Measurements from ENCODE around the gene VOPP1. TPM values are rescaled to one million over a fixed set of nuclear protein-coding genes. Genes with fewer than 3 reads are reported as not detected.

The VOPP1 gene
- total and polyA plus RNA-seq, 9 of the 15 experiments (the other 6 are each of a cell fraction or from before 2014, with no cell fraction given): 8.2 to 45.8 (median 31.2) TPM

GRCh38 chr7:55548295-55548731 lies 24.0 kb downstream of the VOPP1 start:
- no peak for DNase-seq (ENCODE audit: extremely low read depth in 1 of 4, low spot score in 3 of 4)
- WGBS (ENCODE audit: insufficient coverage, low coverage, missing lambda C conversion rate): 64% methylated on average over 7 of the region's 7 CpGs
- Histone ChIP-seq H3K9me3 (replicated peaks; ENCODE audit: control insufficient read depth, insufficient read depth, low read depth, low read length) (no peaks in the 10 kb centered on the region), H3K36me3 (ENCODE audit: control insufficient read depth, insufficient read depth, low read length) (no peaks in the 10 kb centered on the region), H3K27ac (ENCODE audit: extremely low read depth, low read depth, low read length) (no peak overlapping the region), H4K20me1 (replicated peaks; ENCODE audit: control insufficient read depth, insufficient read depth, low read length) (peaks cover 33% of the 10 kb centered on the region), H3K9me1 (ENCODE audit: control insufficient read depth, insufficient read depth, low read length) (peaks cover 2% of the 10 kb centered on the region), H2AFZ (ENCODE audit: low read depth, low read length) (no peak overlapping the region), H3K4me1 (replicated peaks in 1 of 2; ENCODE audit: control insufficient read depth in 2 of 2, insufficient read depth in 2 of 2, low read length in 2 of 2) (no peaks in the 10 kb centered on the region; a peak in 3 of 5 replicates), H3K4me2 (ENCODE audit: insufficient read depth, low read length) (no peak overlapping the region), H3K79me2 (ENCODE audit: control insufficient read depth, insufficient read depth, low read length) (peaks cover 45% of the 10 kb centered on the region), H3K4me3 (no peak overlapping the region), H3K27me3 (ENCODE audit: control insufficient read depth in 2 of 2, insufficient read depth in 2 of 2, low read length in 2 of 2) (no peaks in the 10 kb centered on the region), H3K9ac (ENCODE audit: insufficient read depth in 1 of 2, low read depth in 2 of 2, low read length in 2 of 2) (no peak overlapping the region)
- ATAC-seq: no peak
- no peak for TF ChIP-seq EWSR1 (IDR thresholded peaks at IDR 0.05; ENCODE audit: borderline replicate concordance, low read depth, partially characterized antibody)
- BruUV-seq (replicated peaks): no TSS peak
- intact Hi-C loops (cut with micrococcal nuclease): no loop called here
- ChIA-PET POLR2A (no interaction called here), CTCF (ENCODE audit: low intra/inter-chr PET ratio) (no interaction called here)
- in situ Hi-C loops (cut with MboI): no loop called here
- no peak for FAIRE-seq

GRCh38 chr7:55546814-55547213 lies 25.5 kb downstream of the VOPP1 start:
- H2AFZ ChIP-seq (ENCODE audit: low read depth, low read length): no peak overlapping the region
- H3K9ac ChIP-seq (ENCODE audit: insufficient read depth in 1 of 2, low read depth in 2 of 2, low read length in 2 of 2): peak overlapping the region in 1 of 2 experiments; percentile 69; a peak in 2 of 4 replicates
- peaks cover 26% of the 10 kb centered on the region for H4K20me1 ChIP-seq (replicated peaks; ENCODE audit: control insufficient read depth, insufficient read depth, low read length)
- in situ Hi-C loops (cut with MboI): no loop called here
- no peaks in the 10 kb centered on the region; a peak in 1 of 5 replicates for H3K4me1 ChIP-seq (replicated peaks in 1 of 2; ENCODE audit: control insufficient read depth in 2 of 2, insufficient read depth in 2 of 2, low read length in 2 of 2)
- no peaks in the 10 kb centered on the region for H3K36me3 ChIP-seq (ENCODE audit: control insufficient read depth, insufficient read depth, low read length)
- intact Hi-C loops (cut with micrococcal nuclease): no loop called here
- H3K9me3 ChIP-seq (replicated peaks; ENCODE audit: control insufficient read depth, insufficient read depth, low read depth, low read length): no peaks in the 10 kb centered on the region
- no peak for DNase-seq (ENCODE audit: extremely low read depth in 1 of 4, low spot score in 3 of 4)
- no peak overlapping the region for H3K4me3 ChIP-seq
- BruUV-seq (replicated peaks): no TSS peak
- peaks cover 32% of the 10 kb centered on the region; the same call in 2 of the 3 replicates for H3K79me2 ChIP-seq (ENCODE audit: control insufficient read depth, insufficient read depth, low read length)
- H3K9me1 ChIP-seq (ENCODE audit: control insufficient read depth, insufficient read depth, low read length): no peaks in the 10 kb centered on the region
- no peak overlapping the region for H3K4me2 ChIP-seq (ENCODE audit: insufficient read depth, low read length)
- no peaks in the 10 kb centered on the region for H3K27me3 ChIP-seq (ENCODE audit: control insufficient read depth in 2 of 2, insufficient read depth in 2 of 2, low read length in 2 of 2)
- POLR2A ChIA-PET: interaction anchor here (0.7 to 0.8 kb wide), 2 partner anchors 18 to 269 kb away, joined by 3 read pairs; no protein-coding TSS in a partner anchor
- CTCF ChIA-PET (ENCODE audit: low intra/inter-chr PET ratio): no interaction called here
- peak; percentile 22 for ATAC-seq
- no peak overlapping the region for H3K27ac ChIP-seq (ENCODE audit: extremely low read depth, low read depth, low read length)
- no peak for FAIRE-seq
- 59% methylated on average over 5 of the region's 5 CpGs for WGBS (ENCODE audit: insufficient coverage, low coverage, missing lambda C conversion rate)
- peak; percentile 34; the same call in 1 of the 2 replicates for TF ChIP-seq MAFG (tag; conservative IDR thresholded peaks at IDR 0.05)
- no peak for TF ChIP-seq MGA (IDR thresholded peaks at IDR 0.05)
- TF ChIP-seq ETS2 (tag; IDR thresholded peaks at IDR 0.05; ENCODE audit: borderline replicate concordance, poor library complexity, severe bottlenecking): no peak
